ENCODE measurements around the gene MEF2D.

Gene MEF2D

DNA sequence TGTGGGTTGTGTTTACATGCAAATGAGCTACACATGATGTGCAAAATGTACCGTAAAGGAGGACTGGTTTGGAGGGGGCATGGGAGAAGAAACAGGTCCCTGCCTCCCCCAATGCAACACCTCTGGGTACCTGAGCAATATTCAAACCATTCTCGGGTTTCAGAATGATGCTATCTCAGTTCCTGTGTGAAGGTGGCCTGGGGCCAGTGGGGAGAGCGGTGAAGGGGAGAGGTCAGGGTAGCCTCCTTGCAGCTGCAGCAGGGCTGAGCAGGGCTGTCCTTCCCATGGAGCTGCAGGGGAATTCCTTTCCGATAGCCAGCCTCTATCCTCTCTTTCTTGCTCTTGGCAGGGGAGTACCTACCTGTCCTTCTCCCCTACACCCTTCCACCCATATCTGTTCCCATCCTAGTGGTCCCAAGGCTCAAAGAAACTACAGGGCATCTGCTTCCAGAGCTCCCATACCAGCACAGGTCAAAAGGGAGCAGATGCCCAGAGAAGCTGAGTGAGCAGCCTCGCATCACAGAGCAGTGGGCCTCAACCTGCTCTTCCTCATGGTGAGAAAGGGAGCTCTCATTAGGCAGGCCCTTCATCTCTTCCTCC, 11.9 kb downstream of the MEF2D start:
- no peak for FAIRE-seq
- DNase-seq (ENCODE audit: low spot score), result no peak

DNA sequence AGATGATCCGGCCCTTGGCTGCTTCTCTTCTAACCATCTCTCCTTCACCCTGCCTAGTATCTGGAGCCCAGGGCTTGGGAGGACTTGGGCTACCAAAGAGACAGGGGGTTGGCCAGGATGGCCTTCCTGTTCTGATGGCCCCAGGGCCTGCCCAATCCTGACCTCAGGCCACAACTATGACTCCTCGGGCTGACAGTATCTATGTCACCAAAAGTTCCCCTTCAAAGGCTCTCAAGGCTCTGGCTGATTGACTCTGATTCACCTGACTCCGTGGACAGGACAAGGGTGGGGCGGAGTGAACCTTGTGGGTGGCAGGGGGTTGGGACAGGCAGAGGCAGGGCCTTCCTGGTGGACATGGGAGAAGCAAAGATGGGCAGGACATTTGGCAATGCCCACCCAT, 12.7 kb downstream of the MEF2D start:
- FAIRE-seq, result peak; percentile 66
- peak; percentile 83 for DNase-seq (ENCODE audit: low spot score)

DNA sequence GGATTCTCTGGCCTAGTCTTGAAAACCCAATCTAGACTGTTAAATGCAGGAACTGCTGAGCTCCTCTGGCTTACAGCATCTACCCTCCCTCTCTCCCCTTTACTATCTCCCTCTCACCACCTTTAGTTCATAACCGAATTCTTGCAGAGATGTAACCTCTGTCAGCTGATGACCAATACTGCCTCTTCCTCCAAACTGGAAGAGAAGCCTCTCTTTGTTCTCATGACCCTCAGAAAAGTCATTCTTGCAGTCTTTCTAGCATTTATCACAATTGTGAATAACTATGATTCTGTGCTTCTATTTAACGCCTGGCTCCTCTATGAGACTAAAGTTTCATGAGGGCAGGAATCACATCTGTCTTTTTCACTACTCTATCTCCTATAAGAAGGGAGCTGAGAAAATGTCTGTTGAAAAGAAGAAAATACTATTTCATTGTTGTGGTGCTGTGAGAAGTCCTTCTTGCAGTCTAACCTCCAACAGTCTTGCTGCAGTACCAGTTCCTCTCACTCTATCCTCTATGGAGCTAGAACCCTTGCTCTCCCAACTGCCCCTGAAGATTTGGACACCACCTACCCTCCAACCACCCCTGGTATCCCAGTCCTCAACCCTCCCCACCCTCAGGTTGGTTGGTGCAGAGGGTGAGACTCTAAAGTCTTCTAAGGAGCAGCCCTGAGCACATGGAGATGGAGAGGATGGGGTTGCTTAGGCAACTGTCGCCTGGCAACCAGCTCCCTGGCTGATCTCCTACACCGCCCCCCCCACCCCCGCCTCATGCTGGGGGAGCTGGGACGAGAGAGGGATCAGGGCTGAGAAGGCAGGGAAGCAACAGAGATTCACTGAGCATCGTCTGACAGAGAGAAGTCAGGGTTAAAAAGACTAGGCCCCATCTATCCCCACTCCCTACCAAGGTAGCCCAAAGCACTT, 13.9 kb downstream of the MEF2D start:
- FAIRE-seq, result no peak
- DNase-seq (ENCODE audit: low spot score), result no peak

DNA sequence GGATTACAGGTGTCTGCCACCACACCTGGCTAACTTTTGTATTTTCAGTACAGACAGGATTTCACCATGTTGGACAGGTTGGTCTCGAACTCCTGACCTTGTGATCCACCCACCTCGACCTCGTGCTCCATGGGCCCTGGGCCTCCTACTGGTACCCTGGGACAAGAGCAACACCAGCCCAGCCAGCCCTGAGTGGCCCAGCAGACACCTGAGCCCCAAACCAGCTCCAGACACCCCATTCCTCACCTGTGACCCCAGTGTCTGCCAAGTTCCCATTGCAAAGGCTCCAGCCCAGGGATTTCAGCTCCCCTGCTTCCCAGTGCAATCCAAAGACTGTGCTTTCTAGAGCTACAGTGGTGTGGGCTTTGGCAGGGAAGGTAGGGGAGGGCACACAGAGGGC, 14.6 kb downstream of the MEF2D start:
- no peak for DNase-seq (ENCODE audit: low spot score)
- FAIRE-seq, result no peak

DNA sequence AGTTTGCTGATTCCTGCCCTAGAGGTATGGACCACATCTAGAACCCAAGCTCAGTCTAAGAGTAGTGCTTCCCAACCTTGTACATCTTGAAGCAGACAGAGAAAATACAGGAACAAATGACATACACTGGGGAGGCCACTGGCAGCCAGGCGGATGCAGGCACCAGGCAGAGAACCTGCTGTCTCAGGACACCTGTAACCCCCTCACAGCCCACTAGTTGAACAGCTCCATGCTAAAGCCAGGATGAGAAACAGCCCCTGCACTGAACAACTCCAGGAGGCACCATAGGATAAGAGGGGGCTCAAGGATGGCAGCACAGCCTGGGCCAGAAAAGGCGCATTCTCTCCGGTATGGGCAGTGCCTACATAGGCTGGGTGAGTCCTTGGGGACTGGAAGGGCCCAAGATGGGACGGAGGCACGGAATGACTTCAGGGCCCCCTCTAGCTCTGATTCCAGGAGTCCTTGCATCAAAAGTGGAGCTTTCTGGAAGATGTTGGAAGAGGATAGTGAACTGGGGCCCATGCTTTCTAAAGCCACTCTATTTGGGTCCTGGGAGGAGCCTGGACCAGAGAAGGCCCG, 16.0 kb downstream of the MEF2D start:
- FAIRE-seq, result no peak
- DNase-seq (ENCODE audit: low spot score), result no peak

DNA sequence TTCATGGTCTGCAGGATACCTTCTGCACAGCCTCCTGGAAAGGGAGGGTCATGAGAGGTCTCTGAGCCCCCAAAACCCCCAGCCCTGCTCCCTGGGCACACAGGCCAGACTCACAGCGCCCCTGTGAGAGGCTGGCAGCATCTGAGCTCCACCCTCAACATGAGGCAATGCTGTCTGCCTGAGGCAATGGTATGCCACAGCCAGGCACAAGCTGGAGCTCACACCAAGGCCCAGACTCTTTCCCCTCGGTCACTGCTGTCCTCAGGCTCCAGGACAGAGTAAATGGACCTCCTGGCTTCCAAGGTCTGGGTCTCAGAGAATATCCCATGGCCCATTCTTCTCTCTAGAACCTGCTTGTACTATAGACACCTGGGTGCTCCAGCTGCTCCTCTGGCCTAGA, 17.2 kb downstream of the MEF2D start:
- no peak for FAIRE-seq

DNA sequence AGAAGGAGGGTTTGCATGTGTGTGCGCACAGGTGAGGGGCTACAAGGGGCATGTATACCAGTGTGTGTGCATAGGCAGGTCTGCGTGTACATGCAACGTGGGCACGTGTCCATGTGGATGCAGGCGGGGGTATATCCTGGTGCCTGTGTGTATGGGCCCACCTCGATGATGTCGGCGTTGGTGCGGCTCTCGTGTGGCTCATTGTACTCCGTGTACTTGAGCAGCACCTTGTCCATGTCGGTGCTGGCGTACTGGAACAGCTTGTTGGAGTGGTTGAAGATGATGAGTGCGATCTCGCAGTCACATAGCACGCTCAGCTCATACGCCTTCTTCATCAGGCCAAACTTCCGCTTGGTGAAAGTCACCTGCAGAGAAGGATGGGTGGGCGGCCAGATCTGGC, 18.3 kb downstream of the MEF2D start:
- DNase-seq (ENCODE audit: low spot score), result no peak
- FAIRE-seq, result no peak

More for the DNA sequence above, 17.2 kb downstream of the MEF2D start:
- DNase-seq (ENCODE audit: low spot score), result no peak

DNA sequence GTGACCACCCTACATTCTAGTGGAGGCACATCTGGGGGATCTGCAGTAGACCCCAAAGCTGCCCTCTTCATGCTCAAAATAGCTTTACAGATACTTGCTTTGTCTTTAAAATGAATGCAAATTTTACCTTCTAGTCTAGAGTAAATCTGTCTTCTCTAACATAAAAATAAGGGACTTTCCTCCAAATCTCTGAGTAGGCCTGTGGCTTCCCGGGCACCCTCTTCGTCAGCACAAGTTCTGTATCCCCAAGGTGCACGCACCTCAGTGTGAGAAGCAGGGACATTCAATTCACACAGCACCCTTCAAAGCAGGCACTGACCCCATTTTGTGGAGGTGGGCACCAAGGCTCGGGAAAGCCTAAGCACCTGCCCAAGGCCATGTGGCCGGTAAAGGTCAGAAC, 19.0 kb downstream of the MEF2D start:
- no peak for DNase-seq (ENCODE audit: low spot score)
- FAIRE-seq, result no peak

DNA sequence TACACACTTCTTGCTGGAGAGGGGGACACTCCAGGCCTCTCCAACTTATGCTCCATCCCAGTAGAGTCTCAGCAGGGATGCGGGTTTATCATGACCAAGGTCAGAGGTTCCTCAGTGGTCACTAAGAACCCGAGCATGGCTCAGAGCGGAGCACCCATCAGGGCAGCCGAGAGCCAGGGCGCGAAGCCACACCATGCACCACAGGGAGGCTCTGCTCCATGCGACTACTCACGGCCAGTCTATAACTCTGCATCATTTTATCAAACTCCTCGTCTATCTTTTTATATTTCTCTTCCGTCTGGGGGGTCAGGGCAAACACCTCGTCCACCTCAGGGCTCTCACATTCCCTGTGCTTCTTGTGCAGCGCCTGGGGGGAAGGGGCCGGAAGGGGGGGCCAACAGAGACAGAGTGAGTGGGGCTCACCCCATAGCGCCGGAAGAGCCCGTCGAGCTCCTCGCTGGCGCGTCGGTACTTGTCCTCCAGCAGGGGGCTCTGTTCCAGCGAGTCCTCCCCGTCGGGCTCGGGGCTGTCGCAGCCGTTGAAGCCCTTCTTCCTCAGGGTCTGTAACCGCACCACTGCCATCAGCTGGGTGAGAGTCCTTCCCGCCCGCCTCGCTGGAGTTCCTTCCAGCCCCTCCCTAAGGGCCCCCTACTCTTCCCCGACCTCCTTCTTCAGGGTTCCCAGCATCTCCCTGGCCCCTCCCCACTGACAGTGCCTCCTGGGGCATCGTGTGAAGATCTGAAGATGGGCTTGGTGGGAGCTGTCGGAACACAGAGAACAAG, 20.0 kb downstream of the MEF2D start:
- no peak for FAIRE-seq
- no peak for DNase-seq (ENCODE audit: low spot score)

DNA sequence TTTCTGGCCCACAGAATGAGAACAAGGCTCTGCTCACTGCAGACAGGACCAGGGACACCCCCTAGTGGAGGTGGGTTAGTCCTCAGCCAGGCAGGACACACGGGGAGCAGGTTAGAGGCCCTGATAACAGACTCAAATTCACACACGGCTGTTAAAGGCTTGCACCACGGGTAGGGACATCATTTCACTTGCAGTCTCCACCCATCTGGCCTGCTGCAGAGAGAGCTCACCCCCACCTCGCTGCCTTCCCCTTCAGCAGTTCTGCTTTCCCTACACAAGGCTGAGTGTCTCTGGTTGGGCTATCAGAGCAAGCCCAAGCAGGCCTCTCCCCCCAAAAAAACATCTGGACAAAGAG, 20.6 kb downstream of the MEF2D start:
- FAIRE-seq, result no peak
- DNase-seq (ENCODE audit: low spot score), result no peak

DNA sequence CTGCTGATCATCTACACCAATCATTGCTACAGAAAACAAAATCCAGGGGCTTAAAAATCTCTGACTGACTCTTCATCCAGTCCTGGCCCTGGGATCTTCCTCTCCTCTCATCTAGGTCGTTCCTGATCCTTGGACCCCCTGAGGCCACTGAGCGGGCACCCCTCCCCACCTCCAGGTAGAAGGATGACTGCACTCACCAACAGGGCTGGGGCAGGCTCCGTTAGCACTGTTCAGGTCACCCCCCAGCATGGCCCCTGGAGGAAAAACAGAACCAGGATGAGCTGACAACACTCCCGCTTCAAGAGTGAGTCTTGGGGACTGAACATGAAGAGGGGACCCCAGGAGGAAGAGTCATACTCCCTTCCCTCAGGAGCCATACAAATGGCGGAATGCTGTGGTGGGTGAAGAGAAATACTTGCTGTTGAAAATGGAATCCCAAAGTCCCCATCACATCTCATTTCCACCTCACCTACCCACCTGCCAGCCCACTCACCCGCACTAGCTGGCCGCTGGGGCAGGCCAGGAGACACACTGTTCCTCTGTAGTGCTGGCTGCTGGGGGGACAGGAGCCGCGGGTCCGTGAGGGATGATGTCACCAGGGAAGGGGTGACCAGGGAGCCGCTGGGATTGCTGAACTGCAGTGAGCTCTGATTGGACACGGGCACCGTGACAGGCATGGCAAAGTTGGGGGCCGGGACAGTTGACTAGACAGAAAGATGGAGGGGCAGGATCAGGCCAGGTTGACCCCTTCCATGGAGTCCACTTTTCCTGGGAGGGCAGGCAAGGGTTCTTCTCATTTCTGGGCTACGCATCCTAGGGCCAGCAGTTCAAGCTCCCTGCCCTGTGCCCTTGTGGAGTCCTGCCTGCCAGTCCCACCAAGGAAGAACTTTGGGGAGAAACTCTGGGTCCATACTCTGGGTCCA, 21.2 kb downstream of the MEF2D start:
- no peak for FAIRE-seq
- DNase-seq (ENCODE audit: low spot score), result no peak

DNA sequence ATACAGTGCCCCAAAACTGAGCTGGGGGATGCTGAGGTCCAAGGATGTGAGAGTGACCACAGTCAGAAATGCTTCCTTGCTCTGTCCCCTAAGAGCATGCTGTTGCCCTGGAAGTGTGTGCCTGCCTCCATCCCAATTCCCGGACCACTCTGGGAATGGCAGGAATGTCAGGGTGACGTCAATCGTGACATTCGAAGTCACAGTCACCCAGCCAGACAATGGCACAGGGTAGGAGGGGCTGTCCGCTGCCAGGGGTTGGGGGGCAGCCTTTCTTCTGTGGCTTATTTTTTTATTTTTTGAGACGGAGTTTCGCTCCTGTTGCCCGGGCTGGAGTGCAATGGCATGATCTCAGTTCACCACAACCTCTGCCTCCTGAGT, 22.3 kb downstream of the MEF2D start:
- FAIRE-seq, result no peak

DNA sequence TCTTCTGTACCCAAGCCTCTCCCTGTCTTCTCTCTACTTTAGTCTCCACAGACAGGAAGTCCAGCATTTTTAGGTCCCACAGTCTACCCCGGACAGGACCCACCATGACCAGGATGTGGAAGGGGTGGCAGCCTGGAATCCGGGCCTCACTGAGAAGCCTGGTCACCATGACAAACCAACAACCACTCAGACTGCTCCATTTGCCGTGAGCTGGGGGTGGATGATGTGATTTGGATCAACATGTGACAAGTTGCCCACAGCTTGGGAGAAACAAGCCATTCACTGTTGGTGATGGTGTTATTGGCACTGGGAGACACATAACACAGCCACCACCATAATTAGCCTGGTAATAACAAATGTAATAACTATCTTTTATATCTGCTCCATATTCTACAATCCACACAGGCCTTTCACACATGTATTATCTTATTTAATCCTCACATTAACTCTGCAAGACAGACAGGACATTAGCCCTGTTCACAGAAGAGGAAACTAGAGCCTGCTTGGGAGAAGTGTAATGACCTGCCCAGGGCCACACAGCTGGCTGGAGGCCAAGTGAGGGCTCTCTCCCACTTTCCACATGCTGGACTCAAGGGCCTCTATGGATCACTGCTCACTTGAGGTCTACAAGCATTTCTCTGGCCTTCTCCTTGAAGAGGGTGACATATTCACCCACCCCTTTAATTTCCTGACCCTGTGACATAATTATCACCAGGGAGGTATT, 22.9 kb downstream of the MEF2D start:
- DNase-seq (ENCODE audit: low spot score) (no peak), FAIRE-seq (no peak)

More for the DNA sequence above, 22.3 kb downstream of the MEF2D start:
- DNase-seq (ENCODE audit: low spot score), result no peak

DNA sequence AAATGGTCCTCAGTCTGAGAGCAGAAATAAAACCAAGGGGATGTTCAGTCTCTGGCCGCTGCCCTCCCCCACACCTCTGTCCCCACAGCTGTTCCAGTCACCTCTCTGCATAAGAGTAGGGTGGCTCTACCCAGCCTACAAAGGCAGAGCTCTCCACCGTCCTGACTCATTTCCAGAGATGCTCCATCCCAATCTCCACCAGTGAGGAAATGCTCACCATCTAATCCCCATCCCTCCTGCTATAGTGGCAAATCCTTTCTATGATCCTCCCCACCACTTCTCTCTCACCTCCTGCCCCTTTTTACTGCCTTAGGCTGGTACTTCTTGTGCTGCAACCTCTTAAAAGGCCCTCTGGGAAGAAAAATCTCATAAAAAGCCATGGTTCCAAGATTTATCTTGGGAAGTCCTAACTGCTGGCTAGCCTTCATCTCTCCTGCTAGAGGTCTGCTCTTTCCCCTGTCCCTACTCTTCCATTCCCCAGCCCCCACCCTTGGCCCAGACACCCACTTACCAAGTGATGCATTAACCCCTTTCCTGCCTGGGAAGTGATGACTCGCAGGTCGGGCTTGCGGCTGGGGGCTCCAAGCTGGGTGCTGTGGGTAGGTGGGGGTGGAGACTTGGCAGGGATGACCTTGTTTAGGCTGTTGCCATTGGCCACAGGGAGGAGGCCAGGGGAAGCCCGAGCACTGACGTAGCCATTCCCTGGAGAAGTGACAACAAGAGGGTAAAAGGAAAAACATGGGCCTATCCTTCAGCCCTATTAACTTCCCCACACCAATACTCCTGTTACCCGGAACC, 23.9 kb downstream of the MEF2D start:
- peak; percentile 54 for DNase-seq (ENCODE audit: low spot score)
- FAIRE-seq, result no peak

DNA sequence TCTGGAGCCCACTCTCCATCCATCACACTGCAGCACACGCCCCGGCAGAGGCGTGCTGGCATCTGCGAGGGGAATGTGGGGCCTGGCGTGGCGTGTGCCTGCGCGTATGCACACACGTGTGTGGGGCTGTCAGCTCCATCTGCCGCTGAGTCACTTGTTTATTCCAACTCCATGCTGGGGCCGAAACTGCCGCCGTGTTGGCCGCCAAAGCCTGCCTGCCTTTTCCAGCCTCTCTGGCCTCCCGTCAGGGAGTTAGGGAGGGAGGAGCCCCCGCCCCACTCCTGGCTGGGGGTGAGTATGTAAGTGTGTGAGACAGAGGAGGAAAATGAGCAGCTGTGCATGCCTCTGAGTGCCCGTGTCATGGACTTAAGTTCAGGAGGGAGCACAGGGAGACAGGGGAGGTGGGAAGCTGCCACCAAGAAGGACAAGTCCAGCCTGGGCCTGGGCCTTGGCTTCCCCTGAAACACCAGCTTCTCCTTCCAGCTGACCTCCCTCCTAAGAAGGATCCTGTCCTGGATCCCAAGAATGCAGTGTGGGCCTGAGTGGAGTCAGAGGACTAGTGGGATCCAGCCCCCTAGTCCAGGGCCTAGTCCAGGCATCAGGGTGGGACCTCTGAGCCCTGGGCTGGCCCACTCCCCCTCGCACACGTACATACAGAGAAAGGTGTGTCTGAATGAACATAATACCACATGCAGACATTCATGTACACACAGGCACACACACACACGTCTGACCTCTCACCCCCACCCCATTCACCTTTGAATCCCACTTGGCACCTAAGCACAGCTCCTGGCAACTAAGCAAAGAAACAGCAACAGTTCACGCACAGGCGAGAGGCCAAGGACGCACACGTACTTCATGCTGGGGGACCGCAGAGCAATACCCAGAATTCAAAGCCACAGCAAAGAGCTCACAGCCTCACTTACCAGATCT, 24.7 kb downstream of the MEF2D start:
- no peak for DNase-seq (ENCODE audit: low spot score)
- FAIRE-seq, result no peak

DNA sequence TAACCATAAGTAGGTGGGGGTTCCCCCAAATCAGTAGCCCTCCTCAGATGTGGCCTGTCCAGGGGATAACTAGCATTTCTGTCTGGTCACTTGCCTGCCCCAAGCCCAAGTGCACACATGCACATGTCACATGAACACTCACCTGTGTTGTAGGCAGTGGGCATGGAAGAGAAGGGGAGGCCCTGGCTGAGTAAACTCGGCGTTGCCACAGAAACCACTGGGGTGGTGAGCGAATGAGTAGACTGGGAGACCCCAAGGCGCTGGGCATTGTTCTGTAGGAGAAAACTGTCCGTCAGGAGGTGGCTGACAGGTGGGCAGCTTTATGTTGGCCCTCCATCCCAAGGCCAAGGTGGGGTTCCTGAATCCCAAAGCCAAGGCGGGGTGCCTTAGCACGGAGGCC, 25.6 kb downstream of the MEF2D start:
- DNase-seq (ENCODE audit: low spot score) (no peak), FAIRE-seq (no peak)

DNA sequence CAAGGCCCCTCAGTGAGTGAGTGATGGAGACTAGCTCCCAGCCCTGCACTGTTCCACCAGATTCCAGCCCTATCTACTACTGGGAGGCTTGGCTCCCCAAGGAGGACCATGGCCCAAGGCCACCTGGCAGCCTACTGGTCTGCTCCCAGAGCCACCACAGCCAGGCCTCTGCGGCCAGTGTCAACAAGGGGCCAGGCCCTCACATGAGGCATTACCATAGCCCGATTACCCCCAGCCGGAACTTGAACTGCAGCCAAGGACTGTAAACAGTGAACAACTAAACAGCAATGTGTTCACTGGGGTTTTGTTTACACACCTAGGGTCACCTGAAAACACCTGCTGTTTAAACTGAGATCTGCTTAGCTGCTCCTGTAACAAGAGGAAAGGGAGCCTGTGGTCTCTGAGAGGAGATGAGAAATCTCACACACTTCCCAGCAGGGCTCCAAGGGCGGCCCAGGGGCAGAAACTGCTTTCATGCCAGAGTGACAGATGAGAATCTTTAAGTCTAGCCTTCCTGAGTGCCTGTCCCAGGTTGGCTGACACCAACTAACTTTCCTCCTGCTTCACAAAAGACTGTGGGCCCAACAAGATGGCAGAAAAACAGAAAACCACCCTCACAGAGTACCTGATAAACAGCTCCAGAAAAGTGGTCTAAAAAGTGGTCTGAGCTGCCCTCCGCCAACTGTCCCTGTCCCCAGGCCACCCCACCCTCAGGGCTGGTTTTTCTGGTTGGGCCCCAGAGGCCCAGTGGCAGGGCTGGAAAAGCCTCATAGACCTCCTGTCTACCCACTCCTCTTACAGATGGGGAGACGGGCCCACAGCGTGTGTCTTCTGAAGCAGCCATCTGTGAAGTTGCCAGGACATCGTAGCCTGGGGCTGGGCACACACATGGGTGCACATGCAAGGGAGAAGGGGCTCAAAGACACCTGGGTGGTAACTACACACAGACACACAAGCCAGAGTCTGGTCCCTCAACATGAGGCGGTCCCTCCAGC, 28.8 kb downstream of the MEF2D start:
- no peak for FAIRE-seq
- DNase-seq (ENCODE audit: low spot score), result no peak
